Natural killer cell (primary cell): ENCODE data around the gene SCYL3. TPM values are rescaled to one million over a fixed set of nuclear protein-coding genes. Genes with fewer than 3 reads are reported as not detected.
"Not testable (repeated sequence)": the region's sequence is repeated elsewhere in the genome, so short reads cannot be mapped to it uniquely, and the experiment has no call there.

Experiments used
- ATAC-seq, 3 donors: fragments of 150-1000 bp in 2 of 3; fragments of 200-7000 bp in 1 of 3; cut with Tn5 transposase; 1 replicate in 1 of 3; 2 replicates in 2 of 3; pipeline ENCODE4 v1.10.0; 2021; ENCODE audit warnings: mild to moderate bottlenecking in 2 of 3, moderate library complexity in 2 of 3
- DNase-seq, 2 donors: peaks; one replicate each; pipeline versions ENCODE4 v3.0.0 to v3.0.0-alpha.2; 2013 to 2021; ENCODE audit warnings: mixed read lengths in 1 of 2
- H3K27ac ChIP-seq: one replicate; pipeline ENCODE4 v1.5.1; 2013; ENCODE audit warnings: mild to moderate bottlenecking, low read length
- H3K27me3 ChIP-seq: one replicate; pipeline ENCODE4 v1.6.1; 2013; ENCODE audit warnings: low read length; ENCODE audit not compliant: control insufficient read depth, insufficient read depth
- H3K36me3 ChIP-seq: one replicate; pipeline ENCODE4 v1.6.1; 2013; ENCODE audit warnings: low read length; ENCODE audit not compliant: control insufficient read depth, insufficient read depth
- H3K4me1 ChIP-seq: one replicate; pipeline ENCODE4 v1.6.1; 2013; ENCODE audit warnings: low read length; ENCODE audit not compliant: control insufficient read depth, insufficient read depth
- H3K4me3 ChIP-seq: one replicate; pipeline ENCODE4 v1.5.1; 2013; ENCODE audit warnings: low read length
- H3K9me3 ChIP-seq: one replicate; pipeline ENCODE4 v1.6.1; 2013; ENCODE audit warnings: low read length; ENCODE audit not compliant: control insufficient read depth, insufficient read depth
- H3K27ac Mint-ChIP-seq, 2 donors: one replicate each; pipeline ENCODE4 v1.8.0; 2022; ENCODE audit warnings: mild to moderate bottlenecking in 2 of 2, mixed read lengths in 2 of 2, moderate library complexity in 1 of 2
- H3K27me3 Mint-ChIP-seq, 2 donors: one replicate each; pipeline ENCODE4 v1.8.0; 2022; ENCODE audit warnings: low read depth in 2 of 2, mixed read lengths in 2 of 2
- H3K36me3 Mint-ChIP-seq: one replicate; pipeline ENCODE4 v1.8.0; 2022; ENCODE audit warnings: mixed read lengths
- H3K4me1 Mint-ChIP-seq, 2 donors: one replicate each; pipeline ENCODE4 v1.8.0; 2022; ENCODE audit warnings: mixed read lengths in 2 of 2
- H3K4me3 Mint-ChIP-seq: one replicate; pipeline ENCODE4 v1.8.0; 2022; ENCODE audit warnings: mild to moderate bottlenecking, moderate library complexity, mixed read lengths
- H3K9me3 Mint-ChIP-seq, 2 donors: one replicate each; pipeline ENCODE4 v1.8.0; 2022; ENCODE audit warnings: mixed read lengths in 2 of 2
- WGBS: methylation state at CpG from one replicate; pipeline ENCODE4 v1.1.7; 2013; ENCODE audit warnings: missing lambda C conversion rate; ENCODE audit not compliant: insufficient coverage; 5-methylcytosine and 5-hydroxymethylcytosine counted together
- intact Hi-C: fragments of 100-400 bp; cut with micrococcal nuclease; formaldehyde crosslinking; loops from one replicate; pipeline ENCODE4 v1.14.2; 2022
- total RNA-seq, 4 donors: library from RNA; stranded (reverse); fragments of 120-200 nt in 1 of 4; gene quantifications; one replicate each; pipeline versions ENCODE4 v1.2.3 to v1.2.4, GENCODE V29; 2013 to 2022
- TF ChIP-seq, protein P1 (sequence below): fragments of 200-600 bp; IDR thresholded peaks from one replicate; pipeline ENCODE4 v1.8.0; 2022; ENCODE audit warnings: antibody characterized with exemption

SCYL3 gene
- total RNA-seq, 3 donors from 2014 or later (not counting 1 experiment from before 2014, with no cell fraction given) = 6.0 to 12.3 (median 7.0) TPM

- Mint-ChIP-seq H3K9me3 (no peaks in the 10 kb centered on the region), H3K27ac (no peak overlapping the region), H3K4me3 (no peak overlapping the region), H3K4me1 (peaks cover 6 to 11% of the 10 kb centered on the region in 2 donors), H3K36me3 (peaks cover 46% of the 10 kb centered on the region), H3K27me3 (no peaks in the 10 kb centered on the region)
- DNase-seq (no peak), ATAC-seq (no peak)
- Histone ChIP-seq H3K27ac (no peak overlapping the region), H3K4me1 (no peaks in the 10 kb centered on the region), H3K27me3 (no peaks in the 10 kb centered on the region), H3K4me3 (no peak overlapping the region), H3K9me3 (peaks cover 3% of the 10 kb centered on the region), H3K36me3 (peaks cover 91% of the 10 kb centered on the region)
- intact Hi-C loops = no loop called here
- TF ChIP-seq, protein P1, sequence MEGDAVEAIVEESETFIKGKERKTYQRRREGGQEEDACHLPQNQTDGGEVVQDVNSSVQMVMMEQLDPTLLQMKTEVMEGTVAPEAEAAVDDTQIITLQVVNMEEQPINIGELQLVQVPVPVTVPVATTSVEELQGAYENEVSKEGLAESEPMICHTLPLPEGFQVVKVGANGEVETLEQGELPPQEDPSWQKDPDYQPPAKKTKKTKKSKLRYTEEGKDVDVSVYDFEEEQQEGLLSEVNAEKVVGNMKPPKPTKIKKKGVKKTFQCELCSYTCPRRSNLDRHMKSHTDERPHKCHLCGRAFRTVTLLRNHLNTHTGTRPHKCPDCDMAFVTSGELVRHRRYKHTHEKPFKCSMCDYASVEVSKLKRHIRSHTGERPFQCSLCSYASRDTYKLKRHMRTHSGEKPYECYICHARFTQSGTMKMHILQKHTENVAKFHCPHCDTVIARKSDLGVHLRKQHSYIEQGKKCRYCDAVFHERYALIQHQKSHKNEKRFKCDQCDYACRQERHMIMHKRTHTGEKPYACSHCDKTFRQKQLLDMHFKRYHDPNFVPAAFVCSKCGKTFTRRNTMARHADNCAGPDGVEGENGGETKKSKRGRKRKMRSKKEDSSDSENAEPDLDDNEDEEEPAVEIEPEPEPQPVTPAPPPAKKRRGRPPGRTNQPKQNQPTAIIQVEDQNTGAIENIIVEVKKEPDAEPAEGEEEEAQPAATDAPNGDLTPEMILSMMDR = no peak
These were observed 20.8 kb downstream of the SCYL3 start for GRCh38 chr1:169872906-169873305.

DNA sequence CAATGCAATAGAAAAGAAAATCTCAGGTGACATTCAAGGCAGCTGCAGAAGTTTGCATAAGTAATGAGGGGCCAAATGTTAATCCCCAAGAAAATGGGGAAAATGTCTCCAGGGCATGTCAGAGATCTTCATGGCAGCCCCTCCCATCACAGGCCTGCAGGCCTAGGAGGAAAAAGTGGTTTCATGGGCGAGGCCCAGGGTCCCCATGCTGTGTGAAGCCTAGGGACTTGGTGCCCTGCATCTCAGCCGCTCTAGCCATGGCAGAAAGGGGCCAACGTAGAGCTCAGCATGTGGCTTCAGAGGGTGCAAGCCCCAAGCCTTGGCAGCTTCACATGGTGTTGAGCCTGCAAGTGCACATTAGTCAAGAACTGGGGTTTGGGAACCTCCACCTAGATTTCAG, 21.7 kb downstream of the SCYL3 start:
- H3K27me3 Mint-ChIP-seq, H3K4me3 ChIP-seq, H3K9me3 ChIP-seq, H3K27ac Mint-ChIP-seq, H3K27ac ChIP-seq, ATAC-seq, intact Hi-C loops, H3K27me3 ChIP-seq, H3K4me1 ChIP-seq, DNase-seq, H3K4me3 Mint-ChIP-seq, H3K9me3 Mint-ChIP-seq: not testable (repeated sequence)
- peaks cover 46% of the 10 kb centered on the region for H3K36me3 Mint-ChIP-seq
- 96% methylated on average over 3 of the region's 3 CpGs for WGBS
- H3K36me3 ChIP-seq = peaks cover 94% of the 10 kb centered on the region
- H3K4me1 Mint-ChIP-seq = peaks cover 6 to 11% of the 10 kb centered on the region in 2 donors

- H3K4me1 ChIP-seq = no peaks in the 10 kb centered on the region
These were observed 24.3 kb downstream of the SCYL3 start for GRCh38 chr1:169869426-169869825.

DNA sequence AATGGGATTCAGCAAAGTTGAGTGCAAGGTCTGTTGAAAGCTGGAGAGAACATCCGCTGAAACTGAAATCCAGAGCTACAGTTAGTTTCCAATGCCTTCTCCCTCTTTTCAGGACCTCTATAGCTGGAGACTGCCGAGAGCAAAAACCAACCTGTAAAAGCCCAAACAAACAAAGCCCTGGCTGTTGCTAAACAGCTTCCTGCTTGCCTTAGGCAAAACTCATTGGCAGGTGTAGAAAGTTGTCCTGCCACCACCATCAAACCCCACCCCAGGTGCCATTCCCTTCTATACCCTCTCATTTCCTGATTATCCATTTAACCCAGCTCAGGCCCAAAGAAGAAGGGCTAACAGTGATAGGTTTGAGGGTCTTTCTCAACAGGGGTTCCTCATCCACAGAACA, 24.7 kb downstream of the SCYL3 start:
- TF ChIP-seq, protein P1 = no peak
- Mint-ChIP-seq H3K27ac (no peak overlapping the region), H3K9me3 (no peaks in the 10 kb centered on the region)

More at GRCh38 chr1:169869426-169869825, 24.3 kb downstream of the SCYL3 start:
- Histone ChIP-seq H3K27ac (no peak overlapping the region), H3K4me3 (no peak overlapping the region), H3K9me3 (peaks cover 3% of the 10 kb centered on the region), H3K27me3 (no peaks in the 10 kb centered on the region), H3K36me3 (peaks cover 95% of the 10 kb centered on the region)
- ATAC-seq (no peak), DNase-seq (no peak)
- TF ChIP-seq, protein P1 = no peak
- H3K9me3 Mint-ChIP-seq = no peaks in the 10 kb centered on the region
- peaks cover 6 to 11% of the 10 kb centered on the region in 2 donors for H3K4me1 Mint-ChIP-seq
- peaks cover 64% of the 10 kb centered on the region for H3K36me3 Mint-ChIP-seq
- no peaks in the 10 kb centered on the region for H3K27me3 Mint-ChIP-seq
- no peak overlapping the region for H3K4me3 Mint-ChIP-seq
- WGBS = 95% methylated on average over 1 of the region's 1 CpG
- H3K27ac Mint-ChIP-seq = no peak overlapping the region
- intact Hi-C loops = no loop called here

More for the DNA sequence above, 24.7 kb downstream of the SCYL3 start:
- H3K4me3 ChIP-seq = no peak overlapping the region
- Mint-ChIP-seq H3K36me3 (peaks cover 63% of the 10 kb centered on the region), H3K27me3 (no peaks in the 10 kb centered on the region), H3K4me1 (peaks cover 2 to 7% of the 10 kb centered on the region in 2 donors), H3K4me3 (no peak overlapping the region)
- ATAC-seq (no peak), DNase-seq (no peak)
- peaks cover 94% of the 10 kb centered on the region for H3K36me3 ChIP-seq
- intact Hi-C loops = no loop called here
- no peak overlapping the region for H3K27ac ChIP-seq
- H3K4me1 ChIP-seq = no peaks in the 10 kb centered on the region
- no peaks in the 10 kb centered on the region for H3K27me3 ChIP-seq
- 100% methylated on average over 2 of the region's 2 CpGs for WGBS
- H3K9me3 ChIP-seq = peaks cover 3% of the 10 kb centered on the region
